Measurements from ENCODE around the gene PAPSS2. TPM values are rescaled to one million over a fixed set of nuclear protein-coding genes. Genes with fewer than 3 reads are reported as not detected.

Gene PAPSS2
- total RNA-seq, 1 experiment from 2014 or later: 24.5 TPM

- Histone ChIP-seq H3K9me3 (ENCODE audit: control insufficient read depth, low read depth, low read length) (no peaks in the 10 kb centered on the region), H2AK5ac (ENCODE audit: insufficient read length, low read length) (no peak overlapping the region), H4K91ac (ENCODE audit: insufficient read length, low read depth, low read length) (no peak overlapping the region), H3K14ac (ENCODE audit: insufficient read depth, low read length) (no peak overlapping the region), H2BK5ac (ENCODE audit: insufficient read length, low read length) (no peak overlapping the region), H3T11ph (ENCODE audit: low read length) (no peak overlapping the region), H3K4ac (ENCODE audit: low read depth, low read length) (no peak overlapping the region), H3K79me1 (ENCODE audit: insufficient read depth, low read depth, low read length, poor library complexity, severe bottlenecking) (no peaks in the 10 kb centered on the region), H2BK12ac (ENCODE audit: insufficient read length, low read depth, low read length) (no peak overlapping the region), H2AFZ (ENCODE audit: low read length) (no peak overlapping the region), H3K4me2 (ENCODE audit: insufficient read depth, insufficient read length, low read length) (no peak overlapping the region), H4K5ac (ENCODE audit: insufficient read length, low read depth, low read length) (no peak overlapping the region), H4K20me1 (ENCODE audit: control insufficient read depth, insufficient read depth, insufficient read length) (no peaks in the 10 kb centered on the region), H3K79me2 (ENCODE audit: insufficient read depth, low read length) (no peaks in the 10 kb centered on the region; the same call in 1 of the 2 replicates), H3K23me2 (ENCODE audit: insufficient read length, low read depth, low read length, poor library complexity, severe bottlenecking) (no peaks in the 10 kb centered on the region), H3K18ac (ENCODE audit: insufficient read length, low read depth, low read length) (no peak overlapping the region), H3K56ac (ENCODE audit: insufficient read length, low read depth, low read length) (no peak overlapping the region), H3K4me1 (ENCODE audit: insufficient read depth, low read length) (peaks cover 3% of the 10 kb centered on the region; the same call in 1 of the 2 replicates), H4K8ac (replicated peaks; ENCODE audit: insufficient read length, low read depth, low read length) (no peak overlapping the region), H2BK120ac (ENCODE audit: low read depth, low read length, poor library complexity, severe bottlenecking) (no peak overlapping the region), H3K27me3 (ENCODE audit: insufficient read depth, low read length) (no peaks in the 10 kb centered on the region; the same call in 1 of the 2 replicates), H3K23ac (ENCODE audit: insufficient read length, low read depth, low read length) (no peak overlapping the region), H2BK15ac (ENCODE audit: low read depth, low read length) (no peak overlapping the region), H3K9ac (ENCODE audit: extremely low read depth, insufficient read length, low read length) (no peak overlapping the region), H2BK20ac (ENCODE audit: low read depth, low read length, poor library complexity, severe bottlenecking) (no peak overlapping the region), H3K27ac (ENCODE audit: insufficient read length, low read depth, low read length) (no peak overlapping the region)
- Mint-ChIP-seq H3K4me3 (no peak overlapping the region), H3K27ac (no peak overlapping the region; a peak in 1 of 7 replicates), H3K9me3 (no peaks in the 10 kb centered on the region), H3K36me3 (ENCODE audit: insufficient read depth in 1 of 3, low read depth in 3 of 3) (peaks cover 0 to 16% (median 15%) of the 10 kb centered on the region in 3 experiments; a peak in 6 of 7 replicates), H3K27me3 (ENCODE audit: low read depth) (no peaks in the 10 kb centered on the region), H3K4me1 (peaks cover 5% of the 10 kb centered on the region in 2 experiments)
- no peak for DNase-seq
- no peak for TF ChIP-seq CTCF (conservative IDR thresholded peaks at IDR 0.05)
These were observed 10.9 kb downstream of the PAPSS2 start for GRCh38 chr10:87670586-87670985.

Data from H9 (cell line).